IMR-90 (cell line): ENCODE measurements around the gene CEACAM7. TPM values are rescaled to one million over a fixed set of nuclear protein-coding genes. Genes with fewer than 3 reads are reported as not detected.

ENCODE experiments used
- ATAC-seq: fragments of 200-7000 bp; cut with Tn5 transposase; 2 replicates; pipeline ENCODE4 v1.9.1; 2020; ENCODE audit warnings: low read depth, mild to moderate bottlenecking, moderate library complexity
- BruUV-seq: library from RNA; stranded (reverse); fragments of 400-500 nt; replicated peaks from 2 replicates; lab custom pipeline; 2021; lab: Mats Ljungman, UMichigan
- CTCF ChIA-PET: fragments of 300-600 bp; formaldehyde crosslinking; extraction: SDS; loops from one replicate; lab custom pipeline; 2021; ENCODE audit warnings: antibody characterized with exemption; lab: Yijun Ruan, JAX
- POLR2A ChIA-PET: fragments of 300-600 bp; sonication (Branson Sonifier 250); formaldehyde crosslinking; loops from one replicate; lab custom pipeline; 2022; ENCODE audit warnings: antibody characterized with exemption; ENCODE audit not compliant: unreplicated experiment; lab: Charles Lee
- DNase-seq: peaks from one replicate; pipeline ENCODE4 v3.0.0; 2013
- H2AFZ ChIP-seq: replicated peaks from 2 replicates; pipeline ENCODE3; 2013; ENCODE audit warnings: low read length, mild to moderate bottlenecking; ENCODE audit not compliant: poor library complexity
- H2AK5ac ChIP-seq: 2 replicates; pipeline ENCODE4 v1.6.1; 2013; ENCODE audit warnings: low read depth, low read length, inconsistent platforms
- H2AK9ac ChIP-seq: replicated peaks from 2 replicates; pipeline ENCODE3; 2013; ENCODE audit warnings: mild to moderate bottlenecking, low read depth, low read length, moderate library complexity; ENCODE audit not compliant: poor library complexity
- H2BK120ac ChIP-seq: 2 replicates; pipeline ENCODE4 v1.6.1; 2013; ENCODE audit warnings: low read depth, low read length, inconsistent platforms
- H2BK15ac ChIP-seq: 3 replicates; pipeline ENCODE4 v1.6.1; 2013; ENCODE audit warnings: low read depth, low read length, inconsistent platforms
- H2BK20ac ChIP-seq: 2 replicates; pipeline ENCODE4 v1.6.1; 2013; ENCODE audit warnings: low read depth, mild to moderate bottlenecking, inconsistent platforms, low read length, moderate library complexity
- H2BK5ac ChIP-seq: 2 replicates; pipeline ENCODE4 v1.6.1; 2013; ENCODE audit warnings: mild to moderate bottlenecking, low read depth, low read length, inconsistent platforms; ENCODE audit not compliant: poor library complexity, severe bottlenecking
- H3K14ac ChIP-seq: replicated peaks from 2 replicates; pipeline ENCODE4 v1.6.1; 2013; ENCODE audit warnings: low read depth, low read length, inconsistent platforms
- H3K18ac ChIP-seq: 2 replicates; pipeline ENCODE4 v1.6.1; 2013; ENCODE audit warnings: low read depth, low read length, control low read depth
- H3K23ac ChIP-seq: 2 replicates; pipeline ENCODE4 v1.6.1; 2013; ENCODE audit warnings: low read depth, low read length, inconsistent platforms
- H3K27ac ChIP-seq: 2 replicates; pipeline ENCODE4 v1.5.1; 2013; ENCODE audit warnings: mild to moderate bottlenecking, control low read depth, low read length; ENCODE audit not compliant: insufficient read depth
- H3K27me3 ChIP-seq: 2 replicates; pipeline ENCODE4 v1.6.1; 2013; ENCODE audit warnings: low read length; ENCODE audit not compliant: control insufficient read depth, insufficient read depth
- H3K36me3 ChIP-seq: 2 replicates; pipeline ENCODE4 v1.6.1; 2013; ENCODE audit warnings: low read length, mixed read lengths; ENCODE audit not compliant: control insufficient read depth, insufficient read depth
- H3K4ac ChIP-seq: 2 replicates; pipeline ENCODE4 v1.6.1; 2013; ENCODE audit warnings: low read depth, low read length, inconsistent platforms
- H3K4me1 ChIP-seq: 2 replicates; pipeline ENCODE4 v1.6.1; 2013; ENCODE audit warnings: low read length, mixed read lengths; ENCODE audit not compliant: control insufficient read depth, insufficient read depth
- H3K4me2 ChIP-seq: 2 replicates; pipeline ENCODE4 v1.6.1; 2013; ENCODE audit warnings: low read depth, mild to moderate bottlenecking, control low read depth, low read length, moderate library complexity
- H3K4me3 ChIP-seq: 2 replicates; pipeline ENCODE4 v1.5.1; 2013; ENCODE audit warnings: low read depth, mild to moderate bottlenecking, control low read depth, low read length, moderate library complexity; ENCODE audit not compliant: insufficient read depth
- H3K56ac ChIP-seq: 2 replicates; pipeline ENCODE4 v1.6.1; 2013; ENCODE audit warnings: low read length, inconsistent platforms; ENCODE audit not compliant: insufficient read depth; ENCODE audit errors: extremely low read depth
- H3K79me1 ChIP-seq, 2 experiments: 2 replicates each; pipeline ENCODE4 v1.6.1; 2013; ENCODE audit warnings: low read length in 2 of 2, inconsistent platforms in 1 of 2, low read depth in 1 of 2
- H3K9ac ChIP-seq: 2 replicates; pipeline ENCODE4 v1.6.1; 2013; ENCODE audit warnings: low read depth, low read length, control low read depth
- H3K9me1 ChIP-seq: 2 replicates; pipeline ENCODE4 v1.6.1; 2013; ENCODE audit warnings: low read length, inconsistent platforms; ENCODE audit not compliant: insufficient read depth
- H3K9me3 ChIP-seq: 2 replicates; pipeline ENCODE4 v1.6.1; 2013; ENCODE audit warnings: low read length; ENCODE audit not compliant: control insufficient read depth, insufficient read depth
- H4K20me1 ChIP-seq: 2 replicates; pipeline ENCODE4 v1.6.1; 2013; ENCODE audit warnings: low read length, inconsistent platforms; ENCODE audit not compliant: insufficient read depth
- H4K5ac ChIP-seq: 2 replicates; pipeline ENCODE4 v1.6.1; 2013; ENCODE audit warnings: mild to moderate bottlenecking, low read depth, low read length, control low read depth
- H4K8ac ChIP-seq, 2 experiments: 2 replicates each; pipeline ENCODE4 v1.6.1; 2013; ENCODE audit warnings: low read depth in 2 of 2, low read length in 2 of 2, control low read depth in 1 of 2, inconsistent platforms in 1 of 2
- H4K91ac ChIP-seq: 2 replicates; pipeline ENCODE4 v1.6.1; 2013; ENCODE audit warnings: low read depth, low read length, inconsistent platforms; ENCODE audit not compliant: insufficient read depth
- BHLHE40 ChIP-seq: fragments of 150-350 bp; IDR thresholded peaks from 2 replicates; pipeline ENCODE4 v1.6.1; 2016; ENCODE audit warnings: mild to moderate bottlenecking, low read depth, low read length
- CTCF ChIP-seq: conservative IDR thresholded peaks from 2 replicates; pipeline ENCODE4 v1.5.1; 2012; ENCODE audit warnings: mild to moderate bottlenecking, low read depth, low read length, improper control_type of control experiment
- MAZ ChIP-seq: IDR thresholded peaks from 2 replicates; pipeline ENCODE4 v1.6.1; 2012; ENCODE audit warnings: low read depth, mild to moderate bottlenecking, low read length, improper control_type of control experiment, moderate library complexity, borderline replicate concordance
- POLR2A ChIP-seq: IDR thresholded peaks from 2 replicates; pipeline ENCODE4 v1.6.1; 2012; ENCODE audit warnings: mild to moderate bottlenecking, low read depth, low read length
- RAD21 ChIP-seq: IDR thresholded peaks from 2 replicates; pipeline ENCODE4 v1.6.1; 2012; ENCODE audit warnings: low read length, improper control_type of control experiment
- RCOR1 ChIP-seq: IDR thresholded peaks from 2 replicates; pipeline ENCODE4 v1.6.1; 2012; ENCODE audit warnings: mild to moderate bottlenecking, low read length, improper control_type of control experiment; ENCODE audit not compliant: insufficient replicate concordance
- WGBS, 2 experiments: methylation state at CpG; one replicate each; pipeline versions ENCODE4 v1.1.5 to v1.1.7; 2013; ENCODE audit warnings: missing lambda C conversion rate in 2 of 2; ENCODE audit not compliant: insufficient read length in 1 of 2; ENCODE audit errors: extremely low coverage in 2 of 2; 5-methylcytosine and 5-hydroxymethylcytosine counted together
- dilution Hi-C: fragments of 300-500 bp; cut with HindIII; formaldehyde crosslinking; loops from one replicate; pipeline ENCODE4 v1.14.3; 2018; ENCODE audit warnings: low sequenced_read_pairs; ENCODE audit not compliant: unreplicated experiment
- in situ Hi-C: fragments of 300-500 bp; cut with MboI; formaldehyde crosslinking; loops from 3 replicates; pipeline ENCODE4 v1.14.3; 2019; ENCODE audit warnings: low sequenced_read_pairs, inconsistent platforms, mixed read lengths
- intact Hi-C: fragments of 100-400 bp; cut with micrococcal nuclease; formaldehyde crosslinking; loops from 2 replicates; pipeline ENCODE4 v1.10.0; 2022
- polyA plus RNA-seq, 3 experiments: library from polyadenylated mRNA; depleted of rRNA; stranded (reverse); fragments of >200 nt; gene quantifications; 2 replicates each; pipeline ENCODE4 v1.2.3, GENCODE V29; 2012; ENCODE audit warnings: low replicate concordance in 1 of 3
- total RNA-seq: library from RNA; depleted of rRNA; stranded (reverse); fragments of >200 nt; gene quantifications from 2 replicates; pipeline ENCODE4 v1.2.3, GENCODE V29; 2012

Gene CEACAM7
- total and polyA plus RNA-seq, 2 of the 4 experiments (the other 2 are of a cell fraction): not detected

- CTCF ChIA-PET: no interaction called here
These were observed 19.8 kb downstream of the CEACAM7 start for GRCh38 chr19:41668315-41668714.

More at GRCh38 chr19:41668315-41668714, 19.8 kb downstream of the CEACAM7 start:
- H4K91ac ChIP-seq: no peak overlapping the region
- H4K5ac ChIP-seq: no peak overlapping the region
- no peak overlapping the region for H3K4ac ChIP-seq
- peaks cover 9% of the 10 kb centered on the region for H3K9me3 ChIP-seq
- no peak overlapping the region for H3K14ac ChIP-seq
- H4K8ac ChIP-seq: no peak overlapping the region
- no peak overlapping the region for H2AFZ ChIP-seq
- H4K20me1 ChIP-seq: no peaks in the 10 kb centered on the region
- H3K56ac ChIP-seq: no peak overlapping the region
- no peaks in the 10 kb centered on the region for H3K4me1 ChIP-seq
- no CpG with 5 or more reads among the region's 1 CpG for WGBS, 2 experiments
- H3K23ac ChIP-seq: no peak overlapping the region
- BruUV-seq: no TSS peak
- POLR2A ChIA-PET: no interaction called here
- TF ChIP-seq RAD21: no peak
- TF ChIP-seq RCOR1: no peak
- TF ChIP-seq MAZ: no peak
- no peak for TF ChIP-seq BHLHE40
- TF ChIP-seq POLR2A: no peak
- no peak for TF ChIP-seq CTCF
- ATAC-seq (no peak), DNase-seq (no peak)
- H2BK15ac ChIP-seq: no peak overlapping the region
- H2AK9ac ChIP-seq: no peak overlapping the region
- in situ Hi-C loops: no loop called here
- no peak overlapping the region for H3K4me3 ChIP-seq
- no peak overlapping the region for H2BK20ac ChIP-seq
- H3K27me3 ChIP-seq: no peaks in the 10 kb centered on the region
- no peaks in the 10 kb centered on the region for H3K79me1 ChIP-seq
- no peak overlapping the region for H3K18ac ChIP-seq
- no peak overlapping the region for H3K27ac ChIP-seq
- no peak overlapping the region for H3K4me2 ChIP-seq
- no peak overlapping the region for H3K9ac ChIP-seq
- H2AK5ac ChIP-seq: no peak overlapping the region
- dilution Hi-C loops: no loop called here
- H3K9me1 ChIP-seq: no peaks in the 10 kb centered on the region
- H2BK5ac ChIP-seq: no peak overlapping the region
- H2BK120ac ChIP-seq: no peak overlapping the region
- H3K36me3 ChIP-seq: no peaks in the 10 kb centered on the region
- intact Hi-C loops: no loop called here
